ENCODE measurements around the gene UBTF.

GRCh38 chr17:44171931-44172455 lies 47.5 kb downstream of the UBTF start:
- TF ChIP-seq CTCF (IDR thresholded peaks at IDR 0.05 in 2 of 3, conservative IDR thresholded peaks at IDR 0.05 in 1 of 3; ENCODE audit: insufficient read depth in 2 of 3, low read depth in 1 of 3, low read length in 3 of 3) = no peak
- no peak for TF ChIP-seq POLR2AphosphoS5 (IDR thresholded peaks at IDR 0.05; ENCODE audit: control insufficient read depth, insufficient read depth, low read depth, low read length)

All from K562 (cell line).